ENCODE results near the gene PPP1R14C. TPM values are rescaled to one million over a fixed set of nuclear protein-coding genes. Genes with fewer than 3 reads are reported as not detected.

The PPP1R14C gene
- total RNA-seq, 1 donor from 2014 or later, result 0.26 TPM

DNA sequence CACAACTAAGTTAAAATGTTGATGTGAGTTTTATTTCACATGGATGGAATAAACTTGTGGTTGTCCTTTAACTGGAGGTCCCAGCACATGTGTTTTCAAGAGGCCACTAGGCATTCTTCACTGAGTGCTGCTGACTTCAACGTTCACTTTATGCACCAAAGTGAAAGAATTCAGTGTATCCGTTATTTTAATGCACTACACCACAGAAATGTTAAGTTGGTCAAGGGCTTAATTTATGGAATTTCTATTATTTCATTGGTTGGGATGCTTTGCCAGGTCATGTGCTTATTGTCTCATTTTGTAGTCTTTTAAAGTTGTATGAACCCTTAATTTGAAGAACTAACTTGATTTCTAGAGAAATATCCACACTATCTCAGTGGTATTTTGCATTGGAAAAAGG, 106.4 kb downstream of the PPP1R14C start:
- Histone ChIP-seq H3K4me1 (no peaks in the 10 kb centered on the region), H3F3A (ENCODE audit: low read depth) (no peaks in the 10 kb centered on the region), H3K27me3 (no peaks in the 10 kb centered on the region), H3K4me2 (no peak overlapping the region), H2AFZ (replicated peaks) (no peak overlapping the region), H3K36me3 (no peaks in the 10 kb centered on the region), H3K9ac (no peak overlapping the region), H3K4me3 (no peak overlapping the region), H4K20me1 (ENCODE audit: low read depth) (no peaks in the 10 kb centered on the region), H3K9me3 (ENCODE audit: low read depth) (no peaks in the 10 kb centered on the region), H3K27ac (no peak overlapping the region), H3K79me2 (ENCODE audit: low read depth) (no peaks in the 10 kb centered on the region)
- H3K27ac Mint-ChIP-seq, result no peak overlapping the region
- peaks cover 10% of the 10 kb centered on the region for H3K4me1 Mint-ChIP-seq
- no peaks in the 10 kb centered on the region for H3K9me3 Mint-ChIP-seq
- no peaks in the 10 kb centered on the region for H3K36me3 Mint-ChIP-seq
- no peak overlapping the region for H3K4me3 Mint-ChIP-seq
- TF ChIP-seq EZH2 (IDR thresholded peaks at IDR 0.05) (no peak), EZH2phosphoT487 (IDR thresholded peaks at IDR 0.05) (no peak)
- TF ChIP-seq, protein P1, sequence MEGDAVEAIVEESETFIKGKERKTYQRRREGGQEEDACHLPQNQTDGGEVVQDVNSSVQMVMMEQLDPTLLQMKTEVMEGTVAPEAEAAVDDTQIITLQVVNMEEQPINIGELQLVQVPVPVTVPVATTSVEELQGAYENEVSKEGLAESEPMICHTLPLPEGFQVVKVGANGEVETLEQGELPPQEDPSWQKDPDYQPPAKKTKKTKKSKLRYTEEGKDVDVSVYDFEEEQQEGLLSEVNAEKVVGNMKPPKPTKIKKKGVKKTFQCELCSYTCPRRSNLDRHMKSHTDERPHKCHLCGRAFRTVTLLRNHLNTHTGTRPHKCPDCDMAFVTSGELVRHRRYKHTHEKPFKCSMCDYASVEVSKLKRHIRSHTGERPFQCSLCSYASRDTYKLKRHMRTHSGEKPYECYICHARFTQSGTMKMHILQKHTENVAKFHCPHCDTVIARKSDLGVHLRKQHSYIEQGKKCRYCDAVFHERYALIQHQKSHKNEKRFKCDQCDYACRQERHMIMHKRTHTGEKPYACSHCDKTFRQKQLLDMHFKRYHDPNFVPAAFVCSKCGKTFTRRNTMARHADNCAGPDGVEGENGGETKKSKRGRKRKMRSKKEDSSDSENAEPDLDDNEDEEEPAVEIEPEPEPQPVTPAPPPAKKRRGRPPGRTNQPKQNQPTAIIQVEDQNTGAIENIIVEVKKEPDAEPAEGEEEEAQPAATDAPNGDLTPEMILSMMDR (IDR thresholded peaks at IDR 0.05), result no peak
- peaks cover 4% of the 10 kb centered on the region for H3K27me3 Mint-ChIP-seq (ENCODE audit: insufficient read depth, low read depth)
- DNase-seq (ENCODE audit: low spot score), result no peak

DNA sequence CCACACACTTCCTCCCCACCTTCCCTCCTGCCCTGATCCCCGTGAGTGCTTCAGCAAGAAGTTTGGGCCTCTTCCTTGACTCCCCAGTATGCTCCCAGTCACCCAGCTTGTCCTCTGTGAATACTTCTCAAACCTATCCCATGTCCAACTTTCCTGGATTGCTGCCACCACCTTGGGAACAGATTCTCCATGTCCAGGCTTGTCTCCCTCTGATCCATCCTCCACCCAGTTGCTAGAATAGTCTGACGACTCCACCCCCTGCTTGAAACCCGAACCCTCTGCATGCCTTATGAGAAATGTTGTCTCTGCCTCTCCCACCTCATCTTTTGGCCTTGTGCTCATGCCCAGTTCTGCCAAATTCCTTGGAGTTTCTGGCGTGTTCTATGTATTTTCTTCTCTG, 108.0 kb downstream of the PPP1R14C start:
- DNase-seq (ENCODE audit: low spot score), result no peak
- Histone ChIP-seq H2AFZ (replicated peaks) (no peak overlapping the region), H3K9ac (no peak overlapping the region), H3K79me2 (ENCODE audit: low read depth) (no peaks in the 10 kb centered on the region), H3K4me2 (no peak overlapping the region), H3K9me3 (ENCODE audit: low read depth) (no peaks in the 10 kb centered on the region), H3K27me3 (no peaks in the 10 kb centered on the region), H3K4me3 (no peak overlapping the region), H4K20me1 (ENCODE audit: low read depth) (no peaks in the 10 kb centered on the region), H3K4me1 (no peaks in the 10 kb centered on the region), H3F3A (ENCODE audit: low read depth) (no peaks in the 10 kb centered on the region), H3K36me3 (no peaks in the 10 kb centered on the region), H3K27ac (no peak overlapping the region)
- no peaks in the 10 kb centered on the region for H3K36me3 Mint-ChIP-seq
- H3K27me3 Mint-ChIP-seq (ENCODE audit: insufficient read depth, low read depth), result peaks cover 4% of the 10 kb centered on the region
- no peak overlapping the region for H3K4me3 Mint-ChIP-seq
- no peaks in the 10 kb centered on the region for H3K9me3 Mint-ChIP-seq
- peaks cover 14% of the 10 kb centered on the region for H3K4me1 Mint-ChIP-seq
- H3K27ac Mint-ChIP-seq, result no peak overlapping the region
- TF ChIP-seq EZH2 (IDR thresholded peaks at IDR 0.05), result no peak
- TF ChIP-seq EZH2phosphoT487 (IDR thresholded peaks at IDR 0.05), result no peak
- TF ChIP-seq, protein P1 (IDR thresholded peaks at IDR 0.05), result no peak

DNA sequence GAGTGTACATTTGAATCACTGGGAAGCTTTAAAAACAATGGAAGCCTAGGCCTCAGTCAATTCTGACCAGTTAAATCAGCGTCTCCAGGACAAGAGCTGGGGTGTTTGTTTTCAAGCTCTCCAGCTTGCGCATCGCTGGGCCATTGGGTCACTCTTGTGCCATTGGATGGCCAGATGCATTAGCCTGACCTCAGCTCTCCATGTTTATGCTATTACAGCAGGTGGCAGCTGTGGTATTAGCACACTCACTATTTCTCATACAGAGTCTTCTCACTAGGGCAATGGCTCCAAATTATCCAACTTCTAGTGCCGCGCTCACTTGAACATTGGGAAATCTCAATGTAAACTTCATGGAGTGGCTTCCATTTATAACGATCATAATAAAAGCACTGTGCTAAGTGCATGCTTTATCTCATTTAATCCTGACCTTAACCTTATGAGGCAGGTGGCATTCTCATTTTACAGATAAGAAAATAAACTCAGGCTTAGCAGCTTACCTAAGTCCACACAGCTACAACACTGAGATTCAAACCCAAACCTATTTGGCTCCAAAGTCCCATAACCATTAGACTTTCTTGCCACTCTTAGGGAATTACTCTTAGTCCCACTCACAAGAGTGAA, 108.8 kb downstream of the PPP1R14C start:
- Histone ChIP-seq H3K4me2 (no peak overlapping the region), H3K36me3 (no peaks in the 10 kb centered on the region), H3K4me1 (no peaks in the 10 kb centered on the region), H3K4me3 (no peak overlapping the region), H3F3A (ENCODE audit: low read depth) (no peaks in the 10 kb centered on the region), H3K27me3 (no peaks in the 10 kb centered on the region), H3K79me2 (ENCODE audit: low read depth) (no peaks in the 10 kb centered on the region), H2AFZ (replicated peaks) (no peak overlapping the region), H4K20me1 (ENCODE audit: low read depth) (no peaks in the 10 kb centered on the region), H3K9me3 (ENCODE audit: low read depth) (no peaks in the 10 kb centered on the region), H3K9ac (no peak overlapping the region), H3K27ac (no peak overlapping the region)
- no peaks in the 10 kb centered on the region for H3K36me3 Mint-ChIP-seq
- no peaks in the 10 kb centered on the region for H3K9me3 Mint-ChIP-seq
- peaks cover 14% of the 10 kb centered on the region for H3K4me1 Mint-ChIP-seq
- H3K27me3 Mint-ChIP-seq (ENCODE audit: insufficient read depth, low read depth), result peaks cover 4% of the 10 kb centered on the region
- H3K4me3 Mint-ChIP-seq, result no peak overlapping the region
- no peak overlapping the region for H3K27ac Mint-ChIP-seq
- TF ChIP-seq, protein P1 (IDR thresholded peaks at IDR 0.05), result no peak
- TF ChIP-seq EZH2 (IDR thresholded peaks at IDR 0.05), result no peak
- no peak for TF ChIP-seq EZH2phosphoT487 (IDR thresholded peaks at IDR 0.05)
- DNase-seq (ENCODE audit: low spot score), result no peak

All from neural progenitor cell (in vitro differentiated cells).